AG04450 (cell line): Measurements from ENCODE around the gene CYP27C1. TPM values are rescaled to one million over a fixed set of nuclear protein-coding genes. Genes with fewer than 3 reads are reported as not detected.
A peak's percentile ranks its signal among the peaks of the same experiment; 100 is the strongest.

ENCODE experiments used
- CTCF ChIA-PET: fragments of 300-600, 350-600 bp; formaldehyde crosslinking; extraction: SDS; loops from one replicate; lab custom pipeline; 2022; ENCODE audit warnings: antibody characterized with exemption, inconsistent platforms; lab: Charles Lee
- POLR2A ChIA-PET: fragments of 350-600 bp; formaldehyde crosslinking; extraction: SDS; loops from one replicate; lab custom pipeline; 2021; ENCODE audit warnings: antibody characterized with exemption, inconsistent platforms; lab: Yijun Ruan, JAX
- DNase-seq: peaks from one replicate; pipeline ENCODE4 v3.0.0-alpha.2; 2011; ENCODE audit warnings: low read depth, low spot score
- H3K27ac ChIP-seq: one replicate; pipeline ENCODE4 v1.5.1; 2012; ENCODE audit warnings: low read depth, low read length, control low read depth
- H3K27me3 ChIP-seq: one replicate; pipeline ENCODE4 v1.6.0; 2012; ENCODE audit warnings: low read length; ENCODE audit not compliant: control insufficient read depth, insufficient read depth
- H3K4me3 ChIP-seq: 2 replicates; pipeline ENCODE4 v1.5.1; 2011; ENCODE audit warnings: mild to moderate bottlenecking, low read depth, low read length, control low read depth
- H3K9me3 ChIP-seq: 2 replicates; pipeline ENCODE4 v1.5.1; 2012; ENCODE audit warnings: low read length; ENCODE audit not compliant: control insufficient read depth, insufficient read depth
- CTCF ChIP-seq: IDR thresholded peaks from 2 replicates; pipeline ENCODE4 v1.5.1; 2011; ENCODE audit warnings: low read depth, low read length, control low read depth, inconsistent platforms
- polyA plus RNA-seq: library from polyadenylated mRNA; depleted of rRNA; stranded (reverse); fragments of >200 nt; gene quantifications from 2 replicates; pipeline ENCODE4 v1.2.3, GENCODE V29; 2011

The CYP27C1 gene
- polyA plus RNA-seq, 1 experiment = not detected

- H3K4me3 ChIP-seq = no peak overlapping the region
- TF ChIP-seq CTCF = no peak
- ChIA-PET POLR2A (interaction anchor here (0.8 kb wide), 1 partner anchor 62 kb away, joined by 3 read pairs; no protein-coding TSS in a partner anchor), CTCF (no interaction called here)
- DNase-seq = no peak
- H3K27me3 ChIP-seq = no peaks in the 10 kb centered on the region
- H3K27ac ChIP-seq = no peak overlapping the region
- H3K9me3 ChIP-seq = peaks cover 10% of the 10 kb centered on the region; the same call in 1 of the 2 replicates
Measured at GRCh38 chr2:127146820-127147502, 73.1 kb downstream of the CYP27C1 start.

- ChIA-PET POLR2A (no interaction called here), CTCF (interaction anchor here (2.6 kb wide), 1 partner anchor 78 kb away, joined by 7 read pairs; no protein-coding TSS in a partner anchor)
- no peak overlapping the region for H3K27ac ChIP-seq
- H3K27me3 ChIP-seq = no peaks in the 10 kb centered on the region
- DNase-seq = no peak
- no peak for TF ChIP-seq CTCF
- H3K9me3 ChIP-seq = peaks cover 10% of the 10 kb centered on the region; the same call in 1 of the 2 replicates
- H3K4me3 ChIP-seq = no peak overlapping the region
Measured at GRCh38 chr2:127146071-127146725, 73.9 kb downstream of the CYP27C1 start.

- 0 out of 2 replicates have a peak, but pooled peaks cover 2% of the 10 kb centered on the region for H3K9me3 ChIP-seq
- H3K27me3 ChIP-seq = peaks cover 2% of the 10 kb centered on the region
- H3K27ac ChIP-seq = no peak overlapping the region
- CTCF ChIA-PET = interaction anchor here (2.6 kb wide), 1 partner anchor 78 kb away, joined by 7 read pairs; no protein-coding TSS in a partner anchor
- TF ChIP-seq CTCF = no peak
- POLR2A ChIA-PET = no interaction called here
- DNase-seq = no peak
- no peak overlapping the region for H3K4me3 ChIP-seq
Measured at GRCh38 chr2:127145280-127145895, 74.7 kb downstream of the CYP27C1 start.

GRCh38 chr2:127143841-127144782 is 76.0 kb downstream of the CYP27C1 start:
- POLR2A ChIA-PET = no interaction called here

More at GRCh38 chr2:127143841-127144782, 76.0 kb downstream of the CYP27C1 start:
- Histone ChIP-seq H3K4me3 (no peak overlapping the region), H3K9me3 (no peaks in the 10 kb centered on the region), H3K27ac (peak overlapping the region; percentile 32), H3K27me3 (peaks cover 2% of the 10 kb centered on the region)
- no peak for TF ChIP-seq CTCF
- no peak for DNase-seq
- CTCF ChIA-PET = interaction anchor here (1.1 to 2.6 kb wide), 2 partner anchors 12 to 76 kb away, joined by 3 to 7 read pairs; no protein-coding TSS in a partner anchor
